Measurements from ENCODE around the gene NEDD9.

NEDD9 gene, protein sequence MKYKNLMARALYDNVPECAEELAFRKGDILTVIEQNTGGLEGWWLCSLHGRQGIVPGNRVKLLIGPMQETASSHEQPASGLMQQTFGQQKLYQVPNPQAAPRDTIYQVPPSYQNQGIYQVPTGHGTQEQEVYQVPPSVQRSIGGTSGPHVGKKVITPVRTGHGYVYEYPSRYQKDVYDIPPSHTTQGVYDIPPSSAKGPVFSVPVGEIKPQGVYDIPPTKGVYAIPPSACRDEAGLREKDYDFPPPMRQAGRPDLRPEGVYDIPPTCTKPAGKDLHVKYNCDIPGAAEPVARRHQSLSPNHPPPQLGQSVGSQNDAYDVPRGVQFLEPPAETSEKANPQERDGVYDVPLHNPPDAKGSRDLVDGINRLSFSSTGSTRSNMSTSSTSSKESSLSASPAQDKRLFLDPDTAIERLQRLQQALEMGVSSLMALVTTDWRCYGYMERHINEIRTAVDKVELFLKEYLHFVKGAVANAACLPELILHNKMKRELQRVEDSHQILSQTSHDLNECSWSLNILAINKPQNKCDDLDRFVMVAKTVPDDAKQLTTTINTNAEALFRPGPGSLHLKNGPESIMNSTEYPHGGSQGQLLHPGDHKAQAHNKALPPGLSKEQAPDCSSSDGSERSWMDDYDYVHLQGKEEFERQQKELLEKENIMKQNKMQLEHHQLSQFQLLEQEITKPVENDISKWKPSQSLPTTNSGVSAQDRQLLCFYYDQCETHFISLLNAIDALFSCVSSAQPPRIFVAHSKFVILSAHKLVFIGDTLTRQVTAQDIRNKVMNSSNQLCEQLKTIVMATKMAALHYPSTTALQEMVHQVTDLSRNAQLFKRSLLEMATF

DNA sequence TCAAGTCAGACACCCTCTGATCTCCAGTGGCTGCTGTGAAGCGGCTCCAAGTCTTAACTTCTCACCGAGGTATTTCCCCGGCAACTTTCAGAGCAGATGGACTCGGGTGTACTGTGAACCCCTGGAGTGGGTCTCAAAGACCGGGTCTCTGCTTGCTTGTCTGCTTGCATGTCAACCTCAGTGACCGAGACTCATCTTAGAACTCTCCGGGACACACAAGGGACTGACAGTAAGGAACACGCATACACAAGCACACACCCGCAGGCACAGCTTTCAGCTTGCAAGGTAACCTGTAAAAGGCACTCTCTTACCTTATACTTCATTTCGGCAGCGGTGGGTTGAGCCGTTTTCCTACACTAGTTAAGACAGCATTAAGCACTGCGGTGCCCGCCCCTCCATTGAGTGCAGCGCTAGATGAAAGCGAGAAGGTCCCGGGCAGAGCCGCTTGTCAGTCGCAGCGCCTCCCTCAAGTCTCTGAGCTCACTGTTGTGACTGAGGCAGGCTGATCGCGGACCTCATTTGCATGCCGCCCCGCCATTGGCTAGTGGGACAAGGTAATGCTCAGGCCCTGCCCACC, at the start of gene NEDD9:
NEDD9 (minus strand) TSS at position 476 of the 577 bp plus-strand sequence; CDS start at position 323, 153 bp downstream.
- Histone ChIP-seq H3K9me3 (ENCODE audit: severe bottlenecking) (no peaks in the 10 kb centered on the region), H3K4me3 (ENCODE audit: low read depth, low read length) (peak within 1 kb of the TSS; percentile 83), H3K36me3 (no peaks in the 10 kb centered on the region), H3K27ac (peak within 1 kb of the TSS; percentile 67), H3K27me3 (ENCODE audit: insufficient read depth, low read depth, severe bottlenecking) (no peaks in the 10 kb centered on the region)
- TF ChIP-seq CTCF (IDR thresholded peaks at IDR 0.05; ENCODE audit: low read depth, low read length) = peak; percentile 24; the same call in 1 of the 2 replicates
- DNase-seq = peak; percentile 99

DNA sequence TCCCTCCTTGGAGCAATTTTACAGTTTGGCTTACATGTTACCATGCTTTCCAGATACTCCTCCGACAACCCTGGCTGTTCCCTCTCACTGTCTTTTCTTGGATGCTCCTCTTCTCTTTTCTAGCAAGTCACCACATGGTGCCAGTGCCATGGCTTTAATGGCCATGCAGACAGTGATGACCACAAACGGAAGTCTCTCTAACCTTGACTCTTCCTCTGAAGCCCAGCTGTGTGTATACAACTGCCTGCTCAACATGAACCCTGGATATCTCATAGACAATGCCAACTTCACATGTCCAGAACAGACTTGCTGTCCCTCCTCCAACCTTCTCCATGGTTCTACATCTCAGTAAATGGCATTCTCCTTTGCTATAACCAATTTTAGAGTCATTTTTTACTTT, 49.8 kb upstream of the NEDD9 start:
- no peak overlapping the region for H3K4me3 ChIP-seq (ENCODE audit: low read depth, low read length)
- no peaks in the 10 kb centered on the region for H3K9me3 ChIP-seq (ENCODE audit: severe bottlenecking)
- H3K27me3 ChIP-seq (ENCODE audit: insufficient read depth, low read depth, severe bottlenecking) = no peaks in the 10 kb centered on the region
- no peak for DNase-seq
- TF ChIP-seq CTCF (IDR thresholded peaks at IDR 0.05; ENCODE audit: low read depth, low read length) = no peak
- H3K36me3 ChIP-seq = no peaks in the 10 kb centered on the region
- no peak overlapping the region for H3K27ac ChIP-seq

GRCh38 chr6:11280394-11280793, 47.9 kb upstream of the NEDD9 start:
- Histone ChIP-seq H3K36me3 (no peaks in the 10 kb centered on the region), H3K27me3 (ENCODE audit: insufficient read depth, low read depth, severe bottlenecking) (no peaks in the 10 kb centered on the region), H3K27ac (no peak overlapping the region), H3K9me3 (ENCODE audit: severe bottlenecking) (no peaks in the 10 kb centered on the region), H3K4me3 (ENCODE audit: low read depth, low read length) (no peak overlapping the region)
- TF ChIP-seq CTCF (IDR thresholded peaks at IDR 0.05; ENCODE audit: low read depth, low read length) = no peak
- DNase-seq = no peak

DNA sequence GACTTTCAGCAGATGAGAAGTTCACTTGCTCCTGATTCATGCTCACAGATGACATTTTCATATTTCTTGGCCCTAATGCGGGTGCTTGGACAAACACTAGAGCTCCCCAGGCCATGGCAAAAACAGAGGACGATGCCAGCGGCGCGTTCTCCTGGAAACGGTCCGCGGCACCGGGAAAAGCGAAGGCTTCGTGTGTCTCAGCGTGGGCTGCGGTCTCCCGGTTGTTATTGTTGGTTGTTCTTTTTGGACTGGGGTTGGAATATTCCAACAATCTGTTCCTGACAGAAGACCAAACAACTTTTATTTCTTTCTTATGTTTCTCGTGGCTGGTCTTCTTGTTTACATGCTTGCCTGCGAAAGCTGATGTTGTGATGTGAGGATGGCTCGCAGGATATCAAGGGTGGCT, 46.8 kb upstream of the NEDD9 start:
- H3K9me3 ChIP-seq (ENCODE audit: severe bottlenecking) = no peaks in the 10 kb centered on the region
- no peak for DNase-seq
- H3K36me3 ChIP-seq = no peaks in the 10 kb centered on the region
- no peak overlapping the region for H3K4me3 ChIP-seq (ENCODE audit: low read depth, low read length)
- no peak overlapping the region for H3K27ac ChIP-seq
- no peak for TF ChIP-seq CTCF (IDR thresholded peaks at IDR 0.05; ENCODE audit: low read depth, low read length)
- H3K27me3 ChIP-seq (ENCODE audit: insufficient read depth, low read depth, severe bottlenecking) = no peaks in the 10 kb centered on the region

DNA sequence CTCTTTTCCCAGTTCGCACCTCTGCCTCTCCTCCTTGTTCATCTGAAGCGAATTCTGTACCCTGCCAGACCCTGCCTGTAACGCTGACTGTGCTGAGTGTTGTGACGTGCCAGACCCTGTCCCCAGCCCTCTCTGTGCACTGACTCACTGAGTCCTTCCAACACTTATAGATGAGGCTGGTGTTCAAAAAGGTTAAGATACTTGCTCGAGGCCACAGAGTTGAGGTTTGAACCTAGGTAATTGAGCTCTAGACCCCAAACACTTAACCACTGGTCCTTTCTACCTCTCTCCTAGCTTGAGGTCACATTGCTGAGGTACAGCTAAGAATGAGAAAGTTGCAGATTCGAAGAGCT, 45.7 kb upstream of the NEDD9 start:
- no peak overlapping the region for H3K27ac ChIP-seq
- H3K36me3 ChIP-seq = no peaks in the 10 kb centered on the region
- DNase-seq = no peak
- no peaks in the 10 kb centered on the region for H3K9me3 ChIP-seq (ENCODE audit: severe bottlenecking)
- no peak for TF ChIP-seq CTCF (IDR thresholded peaks at IDR 0.05; ENCODE audit: low read depth, low read length)
- no peak overlapping the region for H3K4me3 ChIP-seq (ENCODE audit: low read depth, low read length)
- H3K27me3 ChIP-seq (ENCODE audit: insufficient read depth, low read depth, severe bottlenecking) = no peaks in the 10 kb centered on the region

All from WERI-Rb-1 (cell line).